Type B pancreatic cell (in vitro differentiated cells): ENCODE data around the gene C1orf174. TPM values are rescaled to one million over a fixed set of nuclear protein-coding genes. Genes with fewer than 3 reads are reported as not detected.
A peak's percentile ranks its signal among the peaks of the same experiment; 100 is the strongest.

Source experiments
- DNase-seq: peaks from one replicate; pipeline ENCODE4 v3.0.0; 2021; ENCODE audit warnings: mixed read lengths; ENCODE audit not compliant: unreplicated experiment; ENCODE audit errors: extremely low spot score
- H3K27ac Mint-ChIP-seq: 2 replicates; pipeline ENCODE4 v1.8.0; 2021; ENCODE audit warnings: mild to moderate bottlenecking, mixed read lengths
- H3K27me3 Mint-ChIP-seq: 2 replicates; pipeline ENCODE4 v1.8.0; 2021; ENCODE audit warnings: mixed read lengths
- H3K36me3 Mint-ChIP-seq: 2 replicates; pipeline ENCODE4 v1.8.0; 2021; ENCODE audit warnings: mixed read lengths
- H3K4me1 Mint-ChIP-seq: one replicate; pipeline ENCODE4 v1.8.0; 2021; ENCODE audit warnings: mixed read lengths; ENCODE audit not compliant: unreplicated experiment
- H3K4me3 Mint-ChIP-seq: 2 replicates; pipeline ENCODE4 v1.8.0; 2021; ENCODE audit warnings: mild to moderate bottlenecking, mixed read lengths
- H3K9me3 Mint-ChIP-seq: 2 replicates; pipeline ENCODE4 v1.8.0; 2021; ENCODE audit warnings: mixed read lengths
- CTCF ChIP-seq: fragments of 200-600 bp; sonication (generic); conservative IDR thresholded peaks from 2 replicates; pipeline ENCODE4 v1.5.0; 2021; ENCODE audit warnings: antibody characterized with exemption, mild to moderate bottlenecking
- total RNA-seq: library from RNA; stranded (reverse); gene quantifications from 2 replicates; pipeline ENCODE4 v1.2.1, GENCODE V29; 2021; ENCODE audit warnings: low replicate concordance

Gene C1orf174
- total RNA-seq, 1 donor from 2014 or later: 31.4 TPM

GRCh38 chr1:3857791-3858129 lies 42.3 kb downstream of the C1orf174 start:
- H3K27ac Mint-ChIP-seq: no peak overlapping the region
- no peaks in the 10 kb centered on the region for H3K36me3 Mint-ChIP-seq
- peak overlapping the region; percentile 100 for H3K4me3 Mint-ChIP-seq

GRCh38 chr1:3856923-3857790 lies 42.9 kb downstream of the C1orf174 start, which contains the start of the genes CEP104 and DFFB:
Gene CEP104 (minus strand): TSS chr1:3857211. CDS start chr1:3852407, 4,804 bp downstream.
Gene DFFB (plus strand): TSS chr1:3857476. CDS start chr1:3857604, 128 bp downstream.
- no peaks in the 10 kb centered on the region for H3K9me3 Mint-ChIP-seq
- H3K27ac Mint-ChIP-seq: peak within 1 kb of the TSS; percentile 90
- H3K4me3 Mint-ChIP-seq: peak within 1 kb of the TSS; percentile 100
- no peaks in the 10 kb centered on the region for H3K36me3 Mint-ChIP-seq
- TF ChIP-seq CTCF: no peak
- no peaks in the 10 kb centered on the region for H3K27me3 Mint-ChIP-seq
- peak; percentile 98 for DNase-seq
- H3K4me1 Mint-ChIP-seq: peaks cover 15% of the 10 kb centered on the region

More at GRCh38 chr1:3857791-3858129, 42.3 kb downstream of the C1orf174 start:
- Mint-ChIP-seq H3K9me3 (no peaks in the 10 kb centered on the region), H3K27me3 (no peaks in the 10 kb centered on the region), H3K4me1 (peaks cover 15% of the 10 kb centered on the region)
- TF ChIP-seq CTCF: no peak
- DNase-seq: no peak

- Mint-ChIP-seq H3K4me1 (peaks cover 5% of the 10 kb centered on the region), H3K9me3 (no peaks in the 10 kb centered on the region), H3K27ac (no peak overlapping the region), H3K4me3 (no peak overlapping the region), H3K36me3 (peaks cover 1% of the 10 kb centered on the region), H3K27me3 (no peaks in the 10 kb centered on the region)
- no peak for TF ChIP-seq CTCF
- no peak for DNase-seq
Measured at GRCh38 chr1:3852711-3853485, 47.2 kb downstream of the C1orf174 start.

- peaks cover 5% of the 10 kb centered on the region for H3K4me1 Mint-ChIP-seq
- H3K4me3 Mint-ChIP-seq: no peak overlapping the region
- no peaks in the 10 kb centered on the region for H3K9me3 Mint-ChIP-seq
- no peaks in the 10 kb centered on the region for H3K27me3 Mint-ChIP-seq
- H3K27ac Mint-ChIP-seq: no peak overlapping the region
- peaks cover 3% of the 10 kb centered on the region for H3K36me3 Mint-ChIP-seq
- no peak for TF ChIP-seq CTCF
- DNase-seq: no peak
Measured at GRCh38 chr1:3852091-3852490, 48.0 kb downstream of the C1orf174 start.

GRCh38 chr1:3851292-3851691 lies 48.8 kb downstream of the C1orf174 start:
- Mint-ChIP-seq H3K4me1 (peaks cover 5% of the 10 kb centered on the region), H3K27ac (no peak overlapping the region), H3K9me3 (no peaks in the 10 kb centered on the region), H3K4me3 (no peak overlapping the region), H3K36me3 (peaks cover 3% of the 10 kb centered on the region), H3K27me3 (no peaks in the 10 kb centered on the region)
- no peak for TF ChIP-seq CTCF
- no peak for DNase-seq
